ENCODE measurements around the gene ANGPTL8.

DNA sequence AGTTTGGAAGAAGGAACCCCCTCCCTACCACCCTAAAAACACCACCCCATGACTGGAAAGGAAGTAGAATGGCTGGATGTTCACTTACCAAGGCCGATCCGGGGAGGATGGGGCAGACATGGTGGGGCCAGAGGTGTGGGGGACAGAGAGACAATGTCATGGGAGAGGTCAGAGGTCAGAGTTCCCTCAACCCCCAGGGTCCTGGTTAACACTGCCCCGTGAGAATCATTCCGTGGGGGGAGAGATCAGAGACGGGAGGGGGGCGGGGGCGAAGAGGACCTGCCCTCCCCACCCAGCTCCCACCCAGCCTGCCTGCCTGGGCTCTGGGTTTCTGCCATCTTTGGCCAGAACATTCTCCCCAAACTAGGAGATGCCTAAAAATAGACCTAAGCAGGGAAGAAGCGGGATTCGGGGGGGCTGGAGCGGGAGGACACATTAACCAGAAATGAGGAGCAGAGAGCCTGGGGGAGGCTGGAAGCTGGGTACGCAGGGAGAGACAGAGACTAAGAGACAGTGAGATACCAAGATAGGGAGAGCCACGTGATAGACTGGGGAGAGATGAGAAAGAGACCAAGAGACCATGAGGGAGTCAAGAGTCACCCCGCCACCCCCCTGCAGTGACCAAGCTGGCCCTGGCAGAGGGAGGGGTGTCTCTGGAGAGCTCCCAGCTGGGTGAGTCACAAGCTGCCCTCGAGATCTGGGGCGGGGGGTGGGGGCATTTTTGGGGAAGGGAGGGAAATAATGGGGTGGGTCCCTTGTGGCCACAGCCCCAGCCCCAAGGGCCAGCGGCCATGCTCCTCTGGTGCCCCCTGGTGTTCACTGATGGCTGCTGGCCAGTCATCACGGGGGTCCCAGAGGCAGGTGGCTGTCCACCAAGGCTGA, 36.0 kb upstream of the ANGPTL8 start:
- no peak for TF ChIP-seq GATA2 (IDR thresholded peaks at IDR 0.05; ENCODE audit: low read depth, low read length)
- no peak for TF ChIP-seq GATA3 (IDR thresholded peaks at IDR 0.05; ENCODE audit: low read depth, low read length)
